GM19395 (cell line): ENCODE results near the gene CUZD1.

ENCODE experiments used
- ATAC-seq: cut with Tn5 transposase; IDR thresholded peaks from one replicate; pipeline ENCODE4 v1.9.1; 2021; ENCODE audit warnings: mild to moderate bottlenecking, moderate library complexity; ENCODE audit not compliant: unreplicated experiment

Gene CUZD1

DNA sequence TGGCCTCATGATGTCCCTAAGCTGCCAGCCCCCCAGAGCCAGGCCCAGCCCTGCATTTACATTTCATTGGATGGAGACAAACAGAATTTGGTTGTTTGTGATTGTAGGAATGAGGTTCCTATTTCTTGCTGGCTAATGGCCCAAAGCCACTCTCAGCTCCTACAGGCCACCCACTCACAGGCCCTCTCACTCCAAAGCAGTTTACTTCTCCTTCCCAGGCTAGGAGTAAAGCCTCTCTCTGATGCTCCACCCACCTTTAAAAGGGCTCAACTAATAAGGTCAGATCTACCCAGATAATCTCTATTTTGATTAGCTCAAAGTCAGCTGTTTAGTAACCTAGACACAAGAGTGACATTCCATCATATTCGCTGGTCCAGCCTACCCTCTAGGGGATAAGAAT lies 11.2 kb upstream of the CUZD1 start:
- no peak for ATAC-seq

DNA sequence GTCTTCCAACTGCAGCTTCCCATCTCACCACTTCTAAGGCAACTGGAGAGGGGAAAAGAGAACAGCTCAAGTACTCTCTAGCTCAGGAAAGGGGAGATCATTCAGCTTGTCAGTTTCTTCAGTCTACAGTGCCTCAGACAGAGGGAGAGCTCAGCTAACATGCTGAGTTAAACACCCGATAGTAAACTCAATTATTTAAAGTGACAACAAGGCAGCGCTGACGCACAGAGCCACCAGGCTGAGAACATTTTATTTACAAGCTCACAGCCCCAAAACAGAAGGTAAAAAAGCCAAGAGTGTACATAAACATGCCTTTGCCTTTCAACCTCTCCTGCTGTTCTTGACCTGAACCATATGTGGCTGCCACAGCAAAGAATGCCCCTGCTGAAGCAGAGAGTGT lies 10.1 kb upstream of the CUZD1 start:
- ATAC-seq = no peak

DNA sequence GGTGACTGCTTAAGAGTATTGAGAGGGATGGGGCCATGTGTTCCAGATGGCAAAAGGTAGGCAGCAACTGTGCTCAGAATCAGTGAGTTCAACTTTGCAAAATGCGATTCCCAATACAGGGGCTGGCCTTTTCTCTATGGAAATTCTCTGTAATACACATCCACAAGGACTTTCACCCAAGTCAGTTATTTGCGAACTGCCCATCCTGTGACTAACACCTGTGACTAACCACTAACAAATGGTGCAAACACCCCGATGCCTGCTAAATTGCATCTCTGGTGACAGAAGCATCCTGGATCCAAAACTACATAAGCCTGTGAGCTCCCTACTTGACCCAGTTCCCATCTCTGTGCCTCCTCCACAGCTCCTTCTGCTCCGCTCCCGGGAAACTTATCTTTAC lies 9.0 kb upstream of the CUZD1 start:
- ATAC-seq = no peak

DNA sequence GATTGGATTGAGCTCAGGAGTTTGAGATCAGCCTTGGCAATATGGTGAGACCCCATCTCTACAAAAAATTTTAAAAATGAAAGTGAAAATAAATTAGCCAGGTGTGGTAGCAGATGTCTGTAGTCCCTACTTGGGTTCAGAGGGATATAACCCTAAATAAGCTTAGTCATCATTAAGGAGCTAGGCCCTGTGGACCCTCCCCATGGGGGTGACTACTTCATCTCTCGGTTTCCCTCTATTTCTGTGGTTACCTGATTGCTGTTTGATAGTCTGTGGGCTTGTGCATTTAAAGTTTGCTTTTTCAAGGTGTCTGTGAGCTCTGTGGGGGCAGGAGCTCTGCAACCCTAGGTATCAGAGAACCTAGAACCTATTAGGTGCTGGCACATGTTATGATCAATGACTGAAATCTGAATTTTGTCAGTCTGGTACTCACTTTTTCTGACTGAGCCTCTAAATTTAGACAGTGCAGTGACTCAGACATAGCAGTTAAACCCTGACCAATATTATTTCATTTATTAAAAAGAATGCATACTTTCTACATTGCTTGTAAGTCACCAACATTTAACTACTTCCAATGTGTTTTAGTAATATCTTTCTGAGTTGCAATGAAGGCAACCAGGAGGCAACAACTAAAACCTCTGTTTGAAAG lies 8.1 kb upstream of the CUZD1 start:
- ATAC-seq = no peak

DNA sequence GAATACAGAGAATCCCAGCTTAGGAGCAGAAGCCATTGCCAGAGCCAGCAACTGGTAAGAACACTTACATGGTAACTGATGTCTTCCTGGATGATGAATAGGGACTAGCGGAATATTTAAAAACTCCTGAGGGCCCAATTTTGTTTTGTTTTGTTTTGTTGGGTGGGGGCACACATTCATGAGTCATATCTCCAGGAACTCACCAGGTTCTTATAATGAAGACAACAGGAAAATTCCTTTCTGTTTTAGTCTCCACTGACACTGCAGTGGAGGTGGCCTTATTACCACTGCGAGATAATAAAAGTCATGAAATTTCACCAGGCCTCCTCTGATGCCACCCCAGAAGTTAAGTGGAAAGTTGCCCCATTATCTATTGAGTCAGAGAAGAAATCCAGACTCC lies 6.6 kb upstream of the CUZD1 start:
- no peak for ATAC-seq

DNA sequence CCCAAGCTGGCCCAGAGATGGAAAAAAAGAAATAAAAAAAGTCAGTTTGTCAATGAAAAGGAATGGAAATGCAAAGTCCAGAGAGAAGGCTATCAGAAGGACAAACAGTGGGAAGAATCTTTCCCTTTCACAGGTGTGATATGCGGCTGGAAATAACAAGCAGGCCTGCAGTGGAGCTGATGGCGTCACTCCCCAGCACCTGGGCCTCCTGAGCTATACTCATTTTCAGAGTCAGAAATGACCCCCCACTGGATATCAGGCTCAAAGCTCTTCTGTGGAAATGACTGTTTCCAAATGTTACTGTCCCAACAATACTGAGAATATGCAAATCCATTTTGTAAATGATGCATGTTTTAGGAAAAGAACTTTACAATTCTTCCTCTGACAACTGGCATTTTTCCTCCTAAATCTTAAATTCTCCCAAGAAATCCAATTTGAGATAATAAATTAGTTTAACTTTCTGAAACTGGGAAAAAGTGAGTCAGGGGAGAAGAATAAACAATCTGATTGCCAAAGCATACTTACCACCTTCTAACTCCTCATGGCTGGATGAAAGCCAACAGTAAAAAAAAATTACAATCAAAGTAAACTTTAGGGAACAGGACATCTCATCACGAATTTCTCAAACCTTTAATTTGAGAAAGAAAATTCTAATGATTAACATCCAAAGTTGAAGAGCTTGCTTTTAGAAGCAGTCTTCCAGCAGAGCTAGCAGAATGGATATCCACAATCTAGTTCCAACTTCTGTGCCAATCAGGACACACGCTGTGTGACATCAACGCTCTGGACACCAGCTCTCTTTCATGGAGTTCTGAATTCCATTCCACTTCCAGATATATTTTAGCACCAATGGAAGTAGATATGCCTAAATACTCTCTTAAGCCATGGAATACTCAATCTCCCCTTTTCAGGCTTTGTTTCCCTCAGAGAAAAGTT lies 5.3 kb upstream of the CUZD1 start:
- no peak for ATAC-seq

DNA sequence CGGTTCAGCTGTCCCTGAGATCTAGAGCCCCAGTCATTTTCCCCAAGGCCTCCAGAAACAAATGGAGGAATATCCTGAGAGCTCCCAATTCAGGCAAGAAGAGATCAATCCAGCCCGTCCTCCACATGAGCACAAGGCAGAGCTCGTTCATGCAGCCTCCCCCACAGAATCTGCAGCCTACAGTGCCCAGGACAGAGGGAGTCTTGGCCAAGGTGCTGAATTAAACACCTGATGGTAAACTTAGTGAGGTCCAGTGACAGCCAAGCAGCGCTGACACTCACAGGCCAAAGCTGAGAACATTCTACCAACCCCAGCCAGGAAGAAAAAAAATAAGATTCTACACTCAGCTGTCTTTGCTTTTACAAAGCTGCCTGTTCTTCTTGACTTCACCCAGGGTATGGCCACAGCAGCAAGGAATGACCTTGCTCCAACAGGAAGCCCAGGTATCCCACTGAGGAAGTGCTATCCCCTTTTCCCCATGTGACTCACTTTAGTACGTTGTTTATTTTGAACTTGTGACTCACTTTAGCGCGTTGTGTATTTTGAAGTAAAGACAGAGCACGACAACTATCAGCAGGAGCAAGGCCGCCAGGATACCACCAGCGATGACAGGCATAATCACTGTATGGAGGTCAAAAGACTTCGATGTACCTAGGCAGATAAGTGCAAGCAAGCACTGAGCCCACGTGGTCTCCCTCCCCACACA lies 4.4 kb upstream of the CUZD1 start:
- ATAC-seq = no peak

DNA sequence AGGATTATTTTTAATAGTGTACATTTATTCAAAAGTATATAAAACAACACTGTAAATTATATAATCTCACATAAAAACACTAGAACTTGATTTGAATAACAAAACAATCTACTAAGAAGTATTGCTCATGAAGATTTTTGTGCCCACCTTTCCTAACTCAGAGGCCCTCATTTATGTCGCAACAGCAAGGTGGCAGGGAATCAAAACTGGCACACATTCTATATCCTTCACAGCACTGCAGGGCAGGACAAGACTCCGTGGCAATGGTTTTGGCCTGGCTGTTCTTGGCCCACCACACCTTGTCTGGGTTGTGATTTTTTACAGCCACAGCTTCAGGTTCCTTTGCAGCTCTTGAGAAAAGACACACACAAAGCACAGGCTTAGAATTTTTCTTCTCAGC lies 3.4 kb upstream of the CUZD1 start:
- no peak for ATAC-seq

DNA sequence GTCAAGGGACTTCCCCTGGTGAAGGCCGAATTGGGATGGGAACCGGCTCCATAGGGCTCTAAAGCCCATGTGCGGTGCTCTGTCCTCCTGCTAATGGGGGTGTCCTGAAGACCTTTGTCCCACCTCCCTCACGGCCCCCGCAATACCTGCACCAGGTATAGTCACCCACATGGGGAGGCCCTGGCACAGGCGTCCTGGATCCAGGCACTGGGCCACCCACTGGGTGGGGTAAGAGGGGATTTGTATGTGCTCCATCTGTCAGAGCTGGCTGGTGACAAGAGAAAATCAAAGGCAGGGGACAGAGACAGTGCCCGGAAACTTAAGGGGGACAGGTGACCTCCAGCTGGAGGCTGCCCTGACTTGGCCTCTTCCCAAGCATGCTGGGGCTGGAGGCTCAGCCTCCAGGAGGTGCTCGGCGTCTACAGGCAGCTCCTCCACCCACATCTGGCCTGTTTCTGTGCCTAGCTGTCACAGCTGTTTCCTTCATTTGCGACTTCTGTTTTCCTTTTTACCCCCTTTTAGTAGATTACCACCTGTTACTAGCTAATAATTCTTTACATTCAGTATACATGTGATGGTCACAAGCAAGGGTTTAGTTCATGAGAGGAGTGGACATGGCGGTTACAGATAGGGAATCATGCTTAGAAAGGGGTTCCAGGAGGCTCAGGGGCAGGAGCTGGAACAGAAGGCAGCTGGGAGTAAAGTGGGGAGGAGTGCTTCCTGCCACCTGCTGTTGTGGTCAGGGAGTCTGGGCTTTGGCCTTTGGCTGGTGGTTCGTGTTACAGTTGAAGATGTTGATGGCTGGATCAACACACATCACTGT lies 2.3 kb upstream of the CUZD1 start:
- ATAC-seq = no peak

DNA sequence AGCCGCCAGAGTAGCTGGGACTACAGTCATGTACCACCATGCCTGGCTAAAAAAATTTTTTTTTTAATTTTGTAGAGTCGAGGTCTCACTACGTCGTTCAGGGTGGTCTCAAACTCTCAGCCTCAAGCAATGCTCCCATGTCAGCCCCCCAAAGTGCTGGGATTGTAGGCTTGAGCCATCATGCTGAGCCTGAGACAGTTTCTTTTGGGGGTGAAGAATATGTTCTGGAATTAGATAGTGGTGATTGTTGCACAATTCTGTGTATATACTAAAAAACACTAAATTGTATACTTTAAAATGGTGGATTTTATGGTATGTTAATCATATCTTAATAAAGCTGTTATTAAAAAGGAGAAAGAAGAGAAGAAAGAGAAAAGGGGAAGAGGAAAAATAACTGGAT lies 1.5 kb downstream of the CUZD1 start:
- no peak for ATAC-seq

DNA sequence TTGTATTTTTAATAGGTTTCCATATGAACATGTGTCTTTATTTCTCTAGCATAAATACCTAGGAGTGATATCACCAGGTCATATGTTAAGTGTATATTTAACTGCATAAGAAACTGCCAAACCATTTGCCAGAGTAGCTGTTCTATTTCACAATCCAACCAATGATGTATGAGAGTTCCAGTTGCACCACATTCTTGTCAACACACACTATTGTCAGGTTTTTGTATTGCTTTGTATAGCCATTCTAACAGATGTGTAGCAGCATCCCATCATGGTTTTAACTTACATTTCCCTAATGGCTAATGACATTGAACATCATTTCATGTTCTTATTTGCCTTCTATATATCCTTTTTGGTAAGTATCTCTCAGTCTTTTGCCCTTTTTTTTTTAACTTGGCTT lies 4.1 kb downstream of the CUZD1 start:
- ATAC-seq = no peak

DNA sequence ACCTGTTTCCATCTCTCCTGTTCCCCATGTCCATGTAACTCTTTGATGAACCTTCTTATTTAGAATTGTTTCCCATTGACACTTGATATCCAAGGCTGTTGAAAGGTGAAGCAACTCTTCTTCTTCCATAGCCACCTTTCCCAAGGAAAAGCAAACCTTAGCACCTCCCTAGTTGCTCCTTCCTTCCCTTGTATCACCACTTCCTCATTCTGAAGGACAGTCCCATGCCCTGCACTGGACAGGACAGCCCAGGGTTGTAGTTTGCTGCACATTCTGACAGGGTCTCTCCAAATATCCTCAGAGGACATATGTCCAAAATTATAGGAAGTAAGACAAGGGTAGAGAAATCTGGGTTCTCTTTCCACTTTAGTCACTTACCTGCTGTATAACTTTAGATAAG lies 6.2 kb downstream of the CUZD1 start:
- no peak for ATAC-seq

DNA sequence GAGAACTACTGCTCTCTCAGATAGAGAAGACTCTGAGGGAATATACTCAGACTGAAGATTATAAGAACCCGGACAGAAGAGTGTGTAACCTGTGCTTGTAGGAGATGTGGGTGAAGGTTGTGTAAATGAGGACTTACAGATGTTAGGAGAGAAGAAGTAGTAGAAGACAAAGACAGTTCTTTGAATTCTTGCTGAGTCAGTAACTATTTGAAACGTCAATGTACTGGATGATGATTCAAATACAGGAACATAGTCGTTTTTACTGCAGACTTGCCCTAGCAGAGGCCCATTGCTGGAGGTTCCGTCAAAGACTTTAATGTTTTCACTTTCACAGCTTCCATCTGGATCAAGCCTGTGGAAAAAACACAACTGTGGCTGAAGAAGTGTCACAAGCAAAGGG lies 6.8 kb downstream of the CUZD1 start:
- ATAC-seq = no peak

DNA sequence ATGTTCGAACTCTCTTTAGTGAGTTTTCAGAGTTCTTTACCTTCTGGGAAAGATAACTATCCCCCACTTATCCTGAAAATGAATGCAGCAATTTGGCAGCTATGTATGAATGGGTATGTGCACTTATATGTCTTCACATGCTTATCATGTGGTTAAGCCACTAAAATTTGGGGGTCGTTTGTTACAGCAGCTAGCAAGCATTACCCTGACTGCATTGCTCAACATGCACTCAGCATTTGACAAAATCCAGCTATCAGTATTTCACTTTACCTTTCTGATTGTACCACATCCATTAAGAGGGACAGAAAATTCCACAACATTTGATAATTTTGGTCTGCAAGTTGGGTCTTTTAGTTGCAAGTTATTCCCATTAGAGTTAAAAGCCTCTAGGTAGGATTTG lies 9.7 kb downstream of the CUZD1 start:
- ATAC-seq = no peak

DNA sequence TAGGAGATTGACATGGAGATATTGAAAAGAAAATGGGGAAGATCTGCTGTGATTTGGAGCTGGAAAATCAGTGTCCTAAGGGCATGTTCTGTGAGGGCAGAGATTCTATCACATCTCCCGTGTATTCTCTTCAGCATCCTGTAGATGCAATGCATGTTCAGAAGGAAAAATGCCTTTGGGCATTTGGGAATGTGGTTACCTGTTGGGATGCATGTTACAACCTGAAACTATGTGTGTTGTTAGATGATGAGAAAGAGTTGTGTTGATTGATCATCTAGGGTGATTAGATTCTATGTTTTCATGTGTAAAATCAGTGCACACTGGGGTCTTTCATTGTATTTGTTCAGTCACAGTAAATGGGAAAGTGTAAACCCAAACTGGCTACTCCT lies 14.7 kb downstream of the CUZD1 start:
- no peak for ATAC-seq

DNA sequence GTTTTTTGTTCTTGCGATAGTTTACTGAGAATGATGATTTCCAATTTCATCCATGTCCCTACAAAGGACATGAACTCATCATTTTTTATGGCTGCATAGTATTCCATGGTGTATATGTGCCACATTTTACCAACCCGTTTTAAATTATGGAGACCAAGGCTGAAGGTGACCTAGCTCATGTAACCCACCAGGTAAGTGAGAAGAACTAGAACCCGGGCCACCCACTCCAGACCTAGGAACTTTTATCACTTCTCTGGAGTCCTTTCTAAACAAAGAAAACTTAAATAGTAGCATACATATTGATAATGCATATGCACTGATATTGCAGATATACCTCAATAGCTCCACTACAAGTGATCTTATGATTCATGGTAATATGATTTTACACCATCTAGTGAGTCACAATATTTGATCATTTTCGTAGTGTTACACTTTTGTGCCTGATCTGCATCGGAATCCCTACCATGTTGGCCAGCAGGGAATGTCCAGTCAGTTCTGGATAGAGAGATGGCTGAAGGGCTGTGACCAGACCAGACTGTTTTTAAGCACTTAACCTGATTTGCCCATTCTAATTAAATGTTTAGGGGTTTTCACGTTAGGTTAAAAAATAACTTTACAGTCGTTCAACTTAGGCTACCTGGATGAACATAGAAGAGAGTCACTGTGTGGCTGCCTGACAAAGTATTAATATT lies 15.2 kb downstream of the CUZD1 start:
- ATAC-seq = no peak

DNA sequence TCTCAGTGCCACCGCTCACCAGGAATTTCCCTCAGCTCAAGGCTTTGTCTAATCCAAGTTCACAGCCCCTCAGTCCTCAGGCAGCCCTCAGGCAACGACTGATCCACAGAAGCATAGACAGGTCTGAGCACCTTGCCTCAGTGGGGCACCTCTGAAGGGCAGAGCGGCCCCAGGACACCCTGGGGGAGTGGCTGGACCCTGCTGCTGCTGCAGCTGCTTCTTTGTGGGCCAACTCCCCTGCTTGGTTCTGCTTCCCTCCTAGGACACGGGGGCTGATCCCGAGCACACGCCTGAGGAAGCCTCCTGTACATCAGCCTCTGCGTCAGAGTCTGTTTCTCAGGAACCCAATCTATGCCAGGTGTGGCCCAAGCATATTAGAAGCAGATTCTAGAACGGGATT lies 16.2 kb downstream of the CUZD1 start:
- ATAC-seq = no peak

DNA sequence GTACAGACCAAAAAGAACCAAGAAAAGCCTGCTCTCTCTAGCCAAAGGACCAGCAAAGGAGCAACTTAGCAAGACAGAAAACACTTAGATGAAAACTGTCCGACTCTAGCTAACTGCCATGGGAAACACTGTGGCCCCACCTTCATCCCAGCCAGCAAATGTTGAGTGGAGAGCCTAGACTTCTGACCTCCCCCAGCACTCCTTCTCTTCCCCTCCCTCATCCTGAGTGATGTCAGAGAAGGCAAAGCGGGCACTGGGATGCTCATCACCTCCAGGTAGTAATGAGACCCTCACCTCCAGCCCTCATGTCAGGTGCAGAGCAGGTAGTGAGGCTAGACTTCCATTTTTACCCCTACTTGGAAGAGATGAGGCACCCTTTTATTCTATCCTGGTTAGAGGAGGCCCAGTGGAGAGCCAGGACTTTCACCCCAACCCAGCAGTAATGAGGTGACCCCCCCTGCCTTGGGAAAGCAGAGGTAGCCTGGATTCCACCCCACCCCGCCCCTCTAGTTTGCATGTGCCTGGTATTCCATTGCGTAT lies 16.9 kb downstream of the CUZD1 start:
- no peak for ATAC-seq

DNA sequence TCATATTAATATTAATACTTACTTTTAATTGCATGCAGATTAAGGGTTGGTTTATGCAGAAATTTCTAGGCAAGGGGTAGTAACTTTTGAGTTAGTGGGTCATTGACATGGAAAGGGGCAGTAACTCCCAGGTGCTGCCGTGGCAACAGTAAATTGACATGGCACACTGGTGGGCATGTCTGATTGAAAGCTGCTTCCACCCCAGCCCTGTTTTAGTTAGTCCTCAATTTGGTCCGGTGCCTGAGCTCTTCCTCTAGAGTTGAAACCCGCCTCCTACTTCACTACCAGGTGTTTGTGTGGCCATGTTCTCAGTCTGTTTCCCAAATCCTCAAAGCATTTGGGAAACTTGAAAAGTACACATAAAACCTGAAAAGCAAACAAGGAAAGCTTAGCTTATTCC lies 18.4 kb downstream of the CUZD1 start:
- no peak for ATAC-seq

DNA sequence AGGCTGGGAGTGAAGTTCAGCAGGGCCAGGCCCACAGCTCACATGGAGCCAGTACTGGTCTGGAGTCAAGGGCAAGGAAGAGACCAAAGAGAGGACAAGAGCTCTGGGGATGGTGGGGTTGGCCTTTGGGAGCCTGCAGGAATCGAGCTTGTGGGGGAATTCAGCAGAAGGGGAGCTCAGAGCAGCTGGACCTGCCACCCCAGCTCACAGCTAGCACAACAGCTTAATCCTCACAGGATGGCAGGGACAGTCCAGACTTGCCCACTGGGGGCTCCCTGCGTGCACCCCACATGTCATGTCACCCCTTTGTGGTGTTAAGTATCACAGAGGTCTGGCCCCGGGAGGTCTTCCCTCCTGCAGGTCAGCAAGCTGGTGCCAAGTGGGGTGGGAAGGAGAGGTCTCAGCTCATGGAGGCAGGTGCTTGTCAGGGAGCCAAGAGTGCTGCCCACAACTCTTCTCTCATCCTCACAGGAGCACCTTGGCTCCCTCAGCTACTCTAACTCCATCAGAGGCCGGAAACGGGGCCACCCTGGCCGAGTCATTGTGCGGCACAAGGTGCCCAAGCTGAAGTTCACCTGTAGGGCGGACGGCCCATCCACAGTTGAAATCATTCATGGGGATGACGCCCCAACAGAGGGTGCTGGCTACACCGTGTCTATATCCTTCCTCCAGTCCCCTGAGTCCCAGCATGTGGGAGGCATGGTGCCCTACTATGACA lies 22.5 kb downstream of the CUZD1 start:
- ATAC-seq = no peak
